ENCODE measurements around the gene PTH2R. TPM values are rescaled to one million over a fixed set of nuclear protein-coding genes. Genes with fewer than 3 reads are reported as not detected.

Gene PTH2R
- total and polyA plus RNA-seq, 9 of the 15 experiments (the other 6 are each of a cell fraction or from before 2014, with no cell fraction given), result 2.7 to 8.8 (median 4.2) TPM

- POLR2A ChIA-PET, result interaction anchor here (0.5 kb wide), 1 partner anchor 763 kb away, joined by 3 read pairs; no protein-coding TSS in a partner anchor
- BruUV-seq (replicated peaks), result no TSS peak
- Histone ChIP-seq H3K27ac (ENCODE audit: extremely low read depth, low read depth, low read length) (no peak overlapping the region), H3K36me3 (ENCODE audit: control insufficient read depth, insufficient read depth, low read length) (no peaks in the 10 kb centered on the region), H2AFZ (ENCODE audit: low read depth, low read length) (no peak overlapping the region), H3K9ac (ENCODE audit: insufficient read depth in 1 of 2, low read depth in 2 of 2, low read length in 2 of 2) (no peak overlapping the region), H3K9me3 (replicated peaks; ENCODE audit: control insufficient read depth, insufficient read depth, low read depth, low read length) (no peaks in the 10 kb centered on the region), H3K4me2 (ENCODE audit: insufficient read depth, low read length) (no peak overlapping the region), H3K27me3 (ENCODE audit: control insufficient read depth in 2 of 2, insufficient read depth in 2 of 2, low read length in 2 of 2) (no peaks in the 10 kb centered on the region), H3K79me2 (ENCODE audit: control insufficient read depth, insufficient read depth, low read length) (no peaks in the 10 kb centered on the region), H4K20me1 (replicated peaks; ENCODE audit: control insufficient read depth, insufficient read depth, low read length) (no peaks in the 10 kb centered on the region), H3K4me3 (no peak overlapping the region), H3K9me1 (ENCODE audit: control insufficient read depth, insufficient read depth, low read length) (no peaks in the 10 kb centered on the region), H3K4me1 (replicated peaks in 1 of 2; ENCODE audit: control insufficient read depth in 2 of 2, insufficient read depth in 2 of 2, low read length in 2 of 2) (no peaks in the 10 kb centered on the region)
- DNase-seq (ENCODE audit: extremely low read depth in 1 of 4, low spot score in 3 of 4), result no peak
- WGBS (ENCODE audit: insufficient coverage, low coverage, missing lambda C conversion rate), result 0% methylated on average over 1 of the region's 2 CpGs
- in situ Hi-C loops (cut with MboI), result loop anchor here (25.0 kb wide), 1 partner anchor 798 kb away; no protein-coding TSS in a partner anchor
- TF ChIP-seq SIN3A (IDR thresholded peaks at IDR 0.05; ENCODE audit: borderline replicate concordance in 2 of 2, control insufficient read depth in 1 of 2, low read depth in 2 of 2, low read length in 2 of 2) (no peak), SP2 (IDR thresholded peaks at IDR 0.05; ENCODE audit: extremely low read depth, low read depth, low read length, poor library complexity, severe bottlenecking) (no peak), PRMT5 (CRISPR knock-in tag; IDR thresholded peaks at IDR 0.05) (no peak), KLF10 (CRISPR knock-in tag; IDR thresholded peaks at IDR 0.05) (no peak), NFIX (CRISPR knock-in tag; IDR thresholded peaks at IDR 0.05; ENCODE audit: low read depth) (no peak), NCOA4 (IDR thresholded peaks at IDR 0.05; ENCODE audit: partially characterized antibody) (no peak), ZNF830 (CRISPR knock-in tag; IDR thresholded peaks at IDR 0.05) (no peak), FOXA3 (CRISPR knock-in tag; conservative IDR thresholded peaks at IDR 0.05 in 1 of 2, IDR thresholded peaks at IDR 0.05 in 1 of 2) (no peak), RAD21 (CRISPR knock-in tag; conservative IDR thresholded peaks at IDR 0.05 in 1 of 2, IDR thresholded peaks at IDR 0.05 in 1 of 2) (no peak), ZNF212 (CRISPR knock-in tag; IDR thresholded peaks at IDR 0.05) (no peak), TEAD4 (IDR thresholded peaks at IDR 0.05; ENCODE audit: low read length) (no peak), TEAD4 (CRISPR knock-in tag; IDR thresholded peaks at IDR 0.05; ENCODE audit: borderline replicate concordance) (no peak), ZHX1 (conservative IDR thresholded peaks at IDR 0.05; ENCODE audit: low read length) (no peak), CREB3L1 (IDR thresholded peaks at IDR 0.05; ENCODE audit: borderline replicate concordance, low read depth) (no peak), HEY1 (CRISPR knock-in tag; IDR thresholded peaks at IDR 0.05; ENCODE audit: borderline replicate concordance) (no peak), GATAD2B (IDR thresholded peaks at IDR 0.05; ENCODE audit: borderline replicate concordance) (no peak), ZNF668 (CRISPR knock-in tag; IDR thresholded peaks at IDR 0.05) (no peak), SMARCE1 (IDR thresholded peaks at IDR 0.05) (no peak), ZNF140 (CRISPR knock-in tag; IDR thresholded peaks at IDR 0.05) (no peak), PHF8 (IDR thresholded peaks at IDR 0.05; ENCODE audit: borderline replicate concordance, low read length) (no peak), TARDBP (IDR thresholded peaks at IDR 0.05) (no peak)
- ATAC-seq, result no peak
- intact Hi-C loops (cut with micrococcal nuclease), result no loop called here
- FAIRE-seq, result no peak
- CTCF ChIA-PET (ENCODE audit: low intra/inter-chr PET ratio), result no interaction called here
These were observed 7.3 kb downstream of the PTH2R start for GRCh38 chr2:208413931-208414330.
